Activated B cell treated with CpG ODN at 0.5 μM for 24 hours (primary cell): Measurements from ENCODE around the gene COA1. TPM values are rescaled to one million over a fixed set of nuclear protein-coding genes. Genes with fewer than 3 reads are reported as not detected.
A peak's percentile ranks its signal among the peaks of the same experiment; 100 is the strongest.

Experiments
- ATAC-seq: fragments of 200-7000 bp; cut with Tn5 transposase; one replicate; pipeline ENCODE4 v1.10.0; 2021; ENCODE audit warnings: low read depth, mild to moderate bottlenecking, moderate library complexity
- CTCF ChIA-PET: fragments of 350-600 bp; sonication (Branson Sonifier 250); formaldehyde crosslinking; loops from one replicate; lab custom pipeline; 2021; ENCODE audit warnings: antibody characterized with exemption; lab: Charles Lee
- POLR2A ChIA-PET: fragments of 350-600 bp; sonication (Branson Sonifier 250); formaldehyde crosslinking; loops from one replicate; lab custom pipeline; 2021; ENCODE audit warnings: antibody characterized with exemption; lab: Charles Lee
- DNase-seq: peaks from one replicate; pipeline ENCODE4 v3.0.0; 2022
- H3K27ac Mint-ChIP-seq: one replicate; pipeline ENCODE4 v1.8.0; 2020; ENCODE audit warnings: mixed read lengths
- H3K27me3 Mint-ChIP-seq: one replicate; pipeline ENCODE4 v1.8.0; 2021; ENCODE audit warnings: mixed read lengths
- H3K36me3 Mint-ChIP-seq: one replicate; pipeline ENCODE4 v1.8.0; 2021; ENCODE audit warnings: low read depth, mixed read lengths
- H3K4me1 Mint-ChIP-seq: one replicate; pipeline ENCODE4 v1.8.0; 2021; ENCODE audit warnings: mixed read lengths
- H3K4me3 Mint-ChIP-seq: one replicate; pipeline ENCODE4 v1.8.0; 2020; ENCODE audit warnings: mild to moderate bottlenecking, mixed read lengths
- H3K9me3 Mint-ChIP-seq: one replicate; pipeline ENCODE4 v1.8.0; 2020; ENCODE audit warnings: mixed read lengths
- CTCF ChIP-seq: fragments of 200-600 bp; IDR thresholded peaks from one replicate; pipeline ENCODE4 v1.8.0; 2022; ENCODE audit warnings: antibody characterized with exemption, mild to moderate bottlenecking
- intact Hi-C: fragments of 100-400 bp; cut with micrococcal nuclease; formaldehyde crosslinking; loops from one replicate; pipeline ENCODE4 v1.15.1; 2024
- total RNA-seq: library from RNA; stranded (reverse); gene quantifications from 2 replicates; pipeline ENCODE4 v1.2.3, GENCODE V29; 2022

Gene COA1
- total RNA-seq, 1 donor from 2014 or later = 56.9 TPM

DNA sequence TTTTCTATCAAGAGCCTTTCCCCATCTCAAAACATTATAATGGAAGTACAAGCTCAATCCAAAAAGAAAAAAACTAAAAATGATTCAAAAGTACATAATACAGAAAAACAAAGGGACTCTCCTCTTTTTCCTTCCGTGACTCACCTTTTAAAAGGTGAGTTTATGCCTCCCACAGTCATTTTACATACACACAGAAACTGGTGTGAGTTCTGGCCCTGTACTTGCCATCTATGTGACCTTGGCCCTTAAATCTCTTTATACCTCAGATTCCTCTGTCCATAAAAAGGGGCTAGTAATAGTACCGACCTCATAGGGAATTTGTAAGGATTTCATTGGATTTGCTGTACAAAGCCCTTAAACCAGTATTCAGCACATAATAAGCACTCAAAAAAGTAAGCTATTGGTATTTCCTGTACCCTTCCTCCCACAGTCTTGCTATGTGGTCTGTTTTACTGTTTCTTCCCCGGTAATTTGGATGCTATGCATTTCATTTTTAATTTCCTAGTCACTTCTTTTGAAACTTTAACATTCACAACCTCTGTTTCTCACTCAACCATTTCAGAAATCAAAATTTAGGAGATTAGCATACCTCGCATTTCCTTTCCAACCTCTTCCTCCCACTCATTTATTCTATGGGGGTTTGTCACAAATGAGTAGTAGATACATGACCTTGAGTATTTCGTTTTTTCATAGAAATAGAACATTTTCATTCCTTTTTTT, 107.4 kb downstream of the COA1 start:
- peak overlapping the region; percentile 38 for H3K27ac Mint-ChIP-seq
- H3K27me3 Mint-ChIP-seq = no peaks in the 10 kb centered on the region
- TF ChIP-seq CTCF = no peak
- H3K4me3 Mint-ChIP-seq = peak overlapping the region; percentile 49
- peaks cover 58% of the 10 kb centered on the region for H3K36me3 Mint-ChIP-seq
- CTCF ChIA-PET = interaction anchor here (0.6 to 3.1 kb wide), 4 partner anchors 37 to 78 kb away, joined by 3 to 17 read pairs (median 10); partner anchors contain the start of gene STK17A
- no peaks in the 10 kb centered on the region for H3K9me3 Mint-ChIP-seq
- POLR2A ChIA-PET = interaction anchor here (1.3 to 7.0 kb wide), 4 partner anchors 17 to 39 kb away, joined by 5 to 41 read pairs (median 10); partner anchors contain the start of gene STK17A
- no peak for ATAC-seq
- no peak for DNase-seq
- peaks cover 58% of the 10 kb centered on the region for H3K4me1 Mint-ChIP-seq
- intact Hi-C loops = loop anchor here (1.0 to 2.0 kb wide), 3 partner anchors 9 to 39 kb away; partner anchors contain the start of gene STK17A

DNA sequence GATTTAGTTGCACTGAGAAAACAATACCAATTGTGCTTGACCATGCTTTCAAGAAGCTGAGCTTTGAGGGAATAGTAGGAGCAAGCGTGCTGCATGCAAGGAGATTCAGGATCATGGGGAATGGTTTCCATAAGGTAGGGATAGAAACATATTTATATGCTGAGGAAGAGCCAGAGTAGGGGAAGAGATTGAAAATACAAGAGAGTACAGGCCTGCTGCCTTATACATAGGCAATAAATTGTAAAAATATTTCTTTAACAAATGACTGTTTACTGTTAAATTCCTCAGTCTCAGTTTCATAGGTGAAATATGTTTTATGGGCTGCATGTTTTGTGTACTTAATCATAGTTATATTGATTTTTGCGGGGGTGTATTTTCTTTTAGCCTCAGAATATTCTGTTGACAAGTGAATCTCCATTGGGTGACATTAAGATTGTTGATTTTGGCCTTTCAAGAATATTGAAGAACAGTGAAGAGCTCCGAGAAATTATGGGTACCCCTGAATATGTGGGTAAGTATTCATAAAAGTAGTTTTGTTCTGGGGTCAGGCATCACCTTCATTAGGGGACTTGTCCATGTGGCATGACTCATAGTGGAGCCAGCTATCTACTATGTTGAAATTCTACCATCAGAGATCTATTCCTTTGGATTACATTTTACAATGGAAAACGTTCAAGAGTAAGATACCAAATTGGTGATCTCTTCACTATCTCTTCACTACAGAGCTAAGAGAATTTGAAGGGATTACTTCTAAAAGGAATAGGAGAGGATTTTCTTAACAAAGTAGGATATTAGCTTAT, 109.9 kb downstream of the COA1 start:
- H3K9me3 Mint-ChIP-seq = no peaks in the 10 kb centered on the region
- DNase-seq (no peak), ATAC-seq (no peak)
- H3K36me3 Mint-ChIP-seq = peaks cover 55% of the 10 kb centered on the region
- H3K4me1 Mint-ChIP-seq = peaks cover 45% of the 10 kb centered on the region
- no peak overlapping the region for H3K4me3 Mint-ChIP-seq
- TF ChIP-seq CTCF = no peak
- H3K27me3 Mint-ChIP-seq = no peaks in the 10 kb centered on the region
- intact Hi-C loops = loop anchor here (2.0 kb wide), 1 partner anchor 15 kb away; no protein-coding TSS in a partner anchor
- ChIA-PET POLR2A (interaction anchor here (1.3 to 7.0 kb wide), 4 partner anchors 14 to 36 kb away, joined by 3 to 41 read pairs (median 10); partner anchors contain the start of gene STK17A), CTCF (interaction anchor here (0.9 to 3.1 kb wide), 3 partner anchors 33 to 81 kb away, joined by 3 to 17 read pairs (median 3); partner anchors contain the start of gene STK17A)
- no peak overlapping the region for H3K27ac Mint-ChIP-seq

DNA sequence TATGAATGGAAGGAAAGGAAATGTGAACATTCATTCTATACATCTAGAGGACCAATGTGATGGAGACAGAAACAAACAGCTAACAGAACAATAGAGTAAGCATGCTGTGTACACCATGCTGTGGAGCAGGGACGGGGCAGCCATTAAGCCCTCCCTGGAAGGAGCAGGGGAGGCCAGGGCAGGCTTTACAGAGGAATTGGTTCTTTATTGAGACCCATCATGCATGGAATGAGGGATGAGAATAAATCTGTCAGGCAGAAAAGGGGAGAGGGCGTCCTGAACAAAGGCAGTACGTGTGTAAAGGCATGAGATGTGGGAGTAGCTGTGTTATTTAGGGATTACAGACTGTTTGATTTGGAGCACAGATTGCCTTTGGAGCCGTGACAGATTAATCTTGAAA, 111.2 kb downstream of the COA1 start:
- intact Hi-C loops = no loop called here
- no peaks in the 10 kb centered on the region for H3K27me3 Mint-ChIP-seq
- no peak for TF ChIP-seq CTCF
- no peak overlapping the region for H3K4me3 Mint-ChIP-seq
- peaks cover 46% of the 10 kb centered on the region for H3K4me1 Mint-ChIP-seq
- POLR2A ChIA-PET = interaction anchor here (7.0 kb wide), 1 partner anchor 35 kb away, joined by 41 read pairs; the partner anchor contains the start of gene STK17A
- no peaks in the 10 kb centered on the region for H3K9me3 Mint-ChIP-seq
- no peak for DNase-seq
- ATAC-seq = no peak
- peaks cover 52% of the 10 kb centered on the region for H3K36me3 Mint-ChIP-seq
- H3K27ac Mint-ChIP-seq = no peak overlapping the region
- CTCF ChIA-PET = interaction anchor here (2.3 to 8.7 kb wide), 2 partner anchors 35 to 82 kb away, joined by 9 to 40 read pairs; partner anchors contain the start of gene STK17A

DNA sequence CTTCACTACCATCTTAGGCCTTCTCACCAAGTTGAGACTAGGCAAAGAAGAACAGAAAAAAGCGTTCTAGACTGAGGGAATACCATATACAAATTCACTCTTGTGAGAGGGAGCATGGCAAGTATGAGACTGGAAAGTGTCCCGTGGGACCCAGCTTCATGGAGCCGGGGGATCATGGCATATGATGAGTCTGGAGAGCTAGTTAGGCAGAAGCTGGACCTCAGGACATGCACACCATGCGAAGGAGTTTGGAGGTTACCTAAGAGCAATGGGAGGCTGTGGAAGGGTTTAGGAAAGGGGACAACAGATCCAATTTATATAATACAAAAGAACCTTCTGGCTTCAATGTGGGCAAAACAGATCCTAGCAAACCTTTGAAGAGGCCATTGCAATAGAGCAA, 112.3 kb downstream of the COA1 start:
- Mint-ChIP-seq H3K36me3 (peaks cover 52% of the 10 kb centered on the region), H3K9me3 (no peaks in the 10 kb centered on the region), H3K27ac (no peak overlapping the region), H3K4me1 (peaks cover 46% of the 10 kb centered on the region), H3K27me3 (no peaks in the 10 kb centered on the region), H3K4me3 (no peak overlapping the region)
- CTCF ChIA-PET = interaction anchor here (0.7 to 8.7 kb wide), 3 partner anchors 12 to 83 kb away, joined by 3 to 40 read pairs (median 9); partner anchors contain the start of gene STK17A
- no peak for ATAC-seq
- DNase-seq = no peak
- no peak for TF ChIP-seq CTCF
- POLR2A ChIA-PET = interaction anchor here (0.7 to 7.0 kb wide), 3 partner anchors 26 to 34 kb away, joined by 3 to 41 read pairs (median 3); partner anchors contain the start of gene STK17A
- intact Hi-C loops = no loop called here
